ENCODE results near the gene RASGRP4.
A peak's percentile ranks its signal among the peaks of the same experiment; 100 is the strongest.
"Not testable (repeated sequence)": the region's sequence is repeated elsewhere in the genome, so short reads cannot be mapped to it uniquely, and the experiment has no call there.

Gene RASGRP4, protein sequence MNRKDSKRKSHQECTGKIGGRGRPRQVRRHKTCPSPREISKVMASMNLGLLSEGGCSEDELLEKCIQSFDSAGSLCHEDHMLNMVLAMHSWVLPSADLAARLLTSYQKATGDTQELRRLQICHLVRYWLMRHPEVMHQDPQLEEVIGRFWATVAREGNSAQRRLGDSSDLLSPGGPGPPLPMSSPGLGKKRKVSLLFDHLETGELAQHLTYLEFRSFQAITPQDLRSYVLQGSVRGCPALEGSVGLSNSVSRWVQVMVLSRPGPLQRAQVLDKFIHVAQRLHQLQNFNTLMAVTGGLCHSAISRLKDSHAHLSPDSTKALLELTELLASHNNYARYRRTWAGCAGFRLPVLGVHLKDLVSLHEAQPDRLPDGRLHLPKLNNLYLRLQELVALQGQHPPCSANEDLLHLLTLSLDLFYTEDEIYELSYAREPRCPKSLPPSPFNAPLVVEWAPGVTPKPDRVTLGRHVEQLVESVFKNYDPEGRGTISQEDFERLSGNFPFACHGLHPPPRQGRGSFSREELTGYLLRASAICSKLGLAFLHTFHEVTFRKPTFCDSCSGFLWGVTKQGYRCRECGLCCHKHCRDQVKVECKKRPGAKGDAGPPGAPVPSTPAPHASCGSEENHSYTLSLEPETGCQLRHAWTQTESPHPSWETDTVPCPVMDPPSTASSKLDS

DNA sequence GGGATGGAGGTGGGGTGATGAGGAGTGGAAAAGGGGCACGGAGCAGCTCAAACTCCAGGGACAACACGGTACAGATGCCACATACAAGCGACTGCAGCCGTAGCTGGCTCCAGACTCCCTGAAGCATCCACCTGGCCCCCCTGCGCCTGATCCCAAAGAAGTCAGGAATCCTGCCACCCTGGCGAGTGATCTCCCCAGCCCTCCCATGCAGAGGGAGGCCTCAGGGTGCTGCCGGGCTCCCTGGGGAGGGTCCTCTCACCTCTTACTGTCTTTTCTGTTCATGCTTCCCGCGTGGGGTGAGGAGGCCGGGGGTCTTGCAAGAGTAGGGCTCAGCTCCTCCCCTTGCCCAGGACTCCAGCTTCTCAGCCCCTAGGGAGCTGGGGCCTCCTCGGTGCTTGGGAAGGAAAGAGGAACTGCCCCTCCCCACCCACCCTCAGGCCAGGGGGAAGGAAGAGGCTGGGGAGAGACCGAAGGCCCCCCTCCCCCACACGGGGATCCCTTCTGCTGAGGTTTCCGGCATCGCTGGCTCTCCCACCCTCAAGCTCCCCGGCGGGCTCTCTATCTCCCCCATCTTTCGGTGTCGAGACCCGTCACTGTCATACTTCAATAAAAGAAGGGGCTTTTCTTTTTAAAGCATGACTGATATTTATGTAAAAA, at the start of gene RASGRP4:
Gene RASGRP4, minus strand, starts transcription at position 410 of the 657 bp plus-strand sequence. Its CDS starts 128 bp downstream, at position 282.
- DNase-seq (ENCODE audit: low read depth in 2 of 2), result peak in 1 of 2 donors; percentile 45

DNA sequence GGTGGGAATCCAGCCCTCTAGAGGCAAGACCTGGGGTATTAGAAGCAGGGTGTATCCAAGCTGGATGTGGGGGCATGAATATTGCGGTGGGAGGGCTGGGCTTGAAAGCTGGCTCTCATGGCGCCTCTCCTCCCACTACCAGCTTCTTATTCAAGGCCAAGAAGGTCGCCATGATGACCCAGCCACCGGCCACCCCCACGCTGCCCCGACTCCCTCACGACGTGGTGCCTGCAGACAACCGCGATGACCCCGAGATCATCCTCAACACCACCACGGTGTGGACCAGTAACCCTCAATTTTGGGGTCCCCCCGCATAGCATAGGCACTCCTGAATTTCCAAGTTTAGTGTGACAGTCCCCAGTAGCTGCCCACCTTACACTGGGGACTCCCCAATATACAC, 49.2 kb upstream of the RASGRP4 start:
- no peak for DNase-seq (ENCODE audit: low read depth in 2 of 2)

DNA sequence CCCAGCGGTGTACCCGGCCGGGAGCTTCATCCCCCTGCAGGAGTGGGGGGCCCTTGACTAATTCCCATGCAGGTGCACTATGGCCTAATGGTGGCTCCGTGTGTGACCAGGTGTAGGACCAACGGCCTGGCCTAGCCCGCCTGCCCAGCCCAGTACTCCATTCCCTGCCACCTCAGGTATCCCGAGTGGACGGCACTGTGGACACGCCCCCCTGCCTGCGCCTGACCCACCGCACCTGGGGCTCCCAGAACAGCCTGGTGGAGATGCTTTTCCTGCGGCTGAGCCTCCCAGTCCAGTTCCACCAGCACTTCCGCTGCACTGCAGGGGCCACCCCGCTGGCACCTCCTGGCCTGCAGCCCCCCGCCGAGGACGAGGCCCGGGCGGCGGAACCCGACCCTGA, 47.2 kb upstream of the RASGRP4 start:
- DNase-seq (ENCODE audit: low read depth in 2 of 2), result no peak

DNA sequence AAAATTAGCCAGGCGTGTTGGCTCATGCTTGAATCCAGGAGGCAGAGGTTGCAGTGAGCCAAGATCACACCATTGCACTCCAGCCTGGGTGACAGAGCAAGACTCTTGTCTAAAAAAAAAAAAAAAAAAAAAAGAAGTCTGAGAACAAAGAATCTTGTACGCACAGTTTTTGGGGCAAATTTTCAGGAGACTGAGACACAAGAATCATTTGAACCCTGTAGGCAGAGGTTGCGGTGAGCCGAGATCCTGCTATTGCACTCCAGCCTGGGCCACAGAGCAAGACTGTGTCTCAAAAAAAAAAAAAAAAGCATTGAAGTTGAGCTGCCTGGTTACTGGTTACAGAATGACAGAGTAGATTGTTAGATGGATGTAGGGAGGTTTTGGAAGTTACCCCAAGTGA, 46.7 kb upstream of the RASGRP4 start:
- DNase-seq (ENCODE audit: low read depth in 2 of 2), result not testable (repeated sequence)

DNA sequence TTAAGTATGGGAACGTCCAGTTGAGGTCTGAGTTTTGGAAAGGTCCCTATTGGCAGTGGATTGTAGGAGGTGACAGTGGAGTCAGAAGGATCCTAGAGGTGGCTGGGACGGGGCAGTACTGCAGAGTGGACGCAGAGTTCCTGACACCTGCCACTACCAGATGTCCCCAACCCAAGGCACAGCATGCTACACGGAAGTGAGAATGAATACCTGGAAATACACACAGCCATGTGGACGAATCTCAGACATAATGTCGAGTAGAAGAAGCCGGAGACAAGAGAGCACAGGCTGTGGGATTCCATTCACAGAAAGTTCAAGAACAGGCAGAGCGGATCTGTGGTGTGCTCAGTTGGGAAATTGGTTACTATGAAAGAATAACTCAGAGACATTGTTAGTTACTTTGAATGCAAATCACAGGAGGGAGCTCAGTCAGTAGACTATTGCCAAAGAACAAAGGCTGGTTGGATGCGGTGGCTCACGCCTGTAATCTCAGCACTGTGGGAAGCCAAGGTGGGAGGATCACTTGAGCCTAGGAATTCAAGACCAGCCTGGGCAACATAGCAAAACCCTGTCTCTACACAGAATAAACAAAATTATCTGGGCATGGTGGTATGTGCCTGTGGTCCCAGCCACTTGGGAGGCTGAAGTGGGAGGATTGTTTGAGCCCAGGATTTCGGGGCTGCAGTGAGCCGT, 44.9 kb upstream of the RASGRP4 start:
- no peak for DNase-seq (ENCODE audit: low read depth in 2 of 2)

DNA sequence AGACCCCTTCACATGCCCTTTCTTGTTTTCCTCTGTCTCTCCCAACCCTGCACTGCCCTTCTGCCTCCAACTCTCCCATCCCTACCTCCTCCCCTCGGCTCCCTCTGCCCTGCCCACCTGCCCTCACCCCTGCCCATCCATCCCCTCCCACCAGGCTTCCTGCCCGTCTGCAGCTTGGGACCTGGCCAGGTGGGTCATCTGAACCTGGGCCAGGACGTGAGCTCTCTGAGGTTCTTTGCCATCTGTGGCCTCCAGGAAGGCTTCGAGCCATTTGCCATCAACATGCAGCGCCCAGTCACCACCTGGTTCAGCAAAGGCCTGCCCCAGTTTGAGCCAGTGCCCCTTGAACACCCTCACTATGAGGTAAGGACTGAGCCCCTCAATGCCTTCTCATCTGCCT, 43.1 kb upstream of the RASGRP4 start:
- DNase-seq (ENCODE audit: low read depth in 2 of 2), result no peak

DNA sequence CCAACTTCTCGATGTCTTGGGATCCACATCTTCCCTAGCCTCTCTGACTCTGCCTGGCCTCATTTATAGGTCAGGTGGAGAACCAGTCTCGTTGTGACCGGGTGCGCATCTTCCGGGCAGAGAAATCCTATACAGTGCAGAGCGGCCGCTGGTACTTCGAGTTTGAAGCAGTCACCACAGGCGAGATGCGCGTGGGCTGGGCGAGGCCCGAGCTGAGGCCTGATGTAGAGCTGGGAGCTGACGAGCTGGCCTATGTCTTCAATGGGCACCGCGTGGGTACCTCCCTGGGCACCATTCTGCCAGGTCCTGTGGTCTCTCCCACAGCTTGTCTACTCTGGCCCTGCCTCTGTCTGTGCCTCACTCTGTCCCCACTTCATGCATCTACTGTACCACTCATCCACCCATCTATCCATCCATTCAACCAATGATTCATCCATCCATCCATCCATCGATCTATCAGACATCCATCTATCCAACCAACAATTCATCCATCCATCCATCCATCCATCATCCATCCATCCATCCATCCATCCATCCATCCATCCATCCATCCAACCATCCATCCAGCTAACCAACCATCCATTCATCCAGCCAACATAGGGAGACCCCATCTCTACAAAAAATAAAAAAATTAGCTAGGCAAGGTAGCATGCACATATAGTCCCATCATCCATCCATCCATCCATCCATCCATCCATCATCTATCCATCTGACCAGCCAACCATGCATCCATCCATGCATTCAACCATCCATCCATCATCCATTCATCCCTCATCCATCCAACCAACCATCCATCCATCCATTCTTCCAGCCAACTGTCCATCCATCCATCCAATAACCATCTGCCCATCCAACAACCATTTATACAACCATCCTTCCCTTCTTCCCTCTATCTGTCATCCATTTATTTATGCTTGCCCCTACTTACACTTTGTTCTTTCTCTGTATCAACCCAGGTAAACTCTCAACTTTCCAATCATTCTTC, 41.8 kb upstream of the RASGRP4 start:
- no peak for DNase-seq (ENCODE audit: low read depth in 2 of 2)

DNA sequence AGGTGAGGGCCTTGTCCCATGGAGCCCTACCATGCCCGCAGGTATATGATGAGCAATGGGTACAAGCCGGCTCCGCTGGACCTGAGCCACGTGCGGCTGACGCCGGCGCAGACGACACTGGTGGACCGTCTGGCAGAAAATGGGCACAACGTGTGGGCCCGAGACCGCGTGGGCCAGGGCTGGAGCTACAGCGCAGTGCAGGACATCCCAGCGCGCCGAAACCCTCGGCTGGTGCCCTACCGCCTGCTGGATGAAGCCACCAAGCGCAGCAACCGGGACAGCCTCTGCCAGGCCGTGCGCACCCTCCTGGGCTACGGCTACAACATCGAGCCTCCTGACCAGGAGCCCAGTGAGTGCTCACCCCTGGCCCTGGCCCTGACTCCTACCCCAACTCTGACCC, 40.0 kb upstream of the RASGRP4 start:
- no peak for DNase-seq (ENCODE audit: low read depth in 2 of 2)

DNA sequence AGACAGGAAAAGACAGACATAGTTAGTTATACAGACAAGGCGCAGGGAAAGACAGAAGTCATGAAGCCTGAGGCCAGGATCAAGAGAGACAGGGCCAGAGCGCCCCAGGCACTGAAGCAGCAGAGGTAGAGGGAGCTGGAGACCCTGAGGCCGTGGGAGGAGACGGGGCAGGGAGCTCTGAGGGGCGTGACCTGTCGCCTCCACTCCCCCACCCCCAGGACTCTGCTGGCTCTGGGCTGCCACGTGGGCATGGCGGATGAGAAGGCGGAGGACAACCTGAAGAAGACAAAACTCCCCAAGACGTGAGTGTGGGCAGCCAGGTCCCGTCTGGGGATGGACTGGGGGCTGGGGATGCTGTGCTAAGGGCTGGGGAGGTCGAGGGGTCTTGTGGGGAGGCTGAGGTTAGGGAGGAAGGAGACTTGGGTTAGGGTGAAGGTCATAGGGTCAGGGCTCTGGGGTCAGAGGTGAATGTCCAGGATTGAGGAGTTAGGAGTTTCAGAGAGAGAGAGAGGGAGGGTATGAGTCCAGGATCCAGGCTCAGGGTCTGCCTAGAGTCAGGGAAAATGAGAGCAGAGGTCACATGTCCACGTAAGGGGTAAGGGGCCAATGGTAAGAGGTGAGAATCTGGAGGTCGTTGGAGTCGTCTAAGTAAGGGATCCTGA, 38.5 kb upstream of the RASGRP4 start:
- DNase-seq (ENCODE audit: low read depth in 2 of 2), result no peak

DNA sequence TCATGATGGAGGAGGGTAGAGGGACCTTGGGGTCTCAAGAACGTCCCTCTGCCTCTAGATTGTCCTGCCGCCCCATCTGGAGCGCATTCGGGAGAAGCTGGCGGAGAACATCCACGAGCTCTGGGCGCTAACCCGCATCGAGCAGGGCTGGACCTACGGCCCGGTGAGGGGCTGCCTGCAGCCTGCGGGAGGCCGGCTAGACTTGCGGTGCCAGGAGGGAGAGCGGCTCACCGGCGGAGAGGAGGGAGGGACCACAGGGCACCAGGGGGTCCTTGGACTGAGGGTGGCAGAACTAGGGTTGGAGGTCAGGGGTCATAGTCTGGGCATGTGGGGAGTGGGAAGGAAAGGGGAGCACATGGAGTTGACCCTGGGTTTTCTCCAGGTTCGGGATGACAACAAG, 37.3 kb upstream of the RASGRP4 start:
- no peak for DNase-seq (ENCODE audit: low read depth in 2 of 2)

DNA sequence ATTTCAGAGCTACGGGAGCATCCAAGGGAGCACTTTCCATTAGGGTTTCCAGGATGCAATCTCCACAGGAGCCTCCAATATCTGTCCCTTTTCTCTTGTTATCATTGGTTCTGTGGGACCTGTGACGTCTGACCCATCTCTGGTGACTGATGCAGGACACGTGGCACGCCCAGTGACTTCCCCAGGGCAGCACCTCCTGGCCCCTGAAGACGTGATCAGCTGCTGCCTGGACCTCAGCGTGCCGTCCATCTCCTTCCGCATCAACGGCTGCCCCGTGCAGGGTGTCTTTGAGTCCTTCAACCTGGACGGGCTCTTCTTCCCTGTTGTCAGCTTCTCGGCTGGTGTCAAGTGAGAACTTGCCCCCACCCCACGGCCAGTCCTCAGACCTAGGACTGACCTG, 33.0 kb upstream of the RASGRP4 start:
- no peak for DNase-seq (ENCODE audit: low read depth in 2 of 2)

DNA sequence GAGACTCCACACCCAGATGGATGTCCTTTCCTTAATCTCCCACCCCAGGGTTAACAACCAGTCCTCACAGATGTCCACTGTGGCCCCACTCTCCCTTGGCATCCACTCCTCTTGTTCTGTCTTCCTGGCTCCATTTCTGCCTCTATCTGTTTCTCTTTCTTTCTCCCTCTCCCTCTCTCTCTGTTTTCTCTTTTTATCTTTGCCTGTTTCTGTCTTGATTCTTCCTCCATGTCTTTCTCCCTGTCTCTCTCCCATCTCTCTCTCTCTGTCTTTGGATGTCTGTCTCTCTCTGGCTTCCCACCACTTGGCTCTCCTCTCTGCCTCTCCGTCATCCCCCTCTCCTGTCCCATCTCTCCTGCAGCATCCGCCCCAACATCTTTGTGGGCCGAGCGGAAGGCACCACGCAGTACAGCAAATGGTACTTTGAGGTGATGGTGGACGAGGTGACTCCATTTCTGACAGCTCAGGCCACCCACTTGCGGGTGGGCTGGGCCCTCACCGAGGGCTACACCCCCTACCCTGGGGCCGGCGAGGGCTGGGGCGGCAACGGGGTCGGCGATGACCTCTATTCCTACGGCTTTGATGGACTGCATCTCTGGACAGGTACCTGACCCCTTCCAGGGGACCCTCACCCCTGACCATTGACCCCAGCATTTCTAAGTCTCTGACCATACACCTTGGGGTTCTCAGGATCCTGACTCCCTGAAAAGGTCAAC, 31.8 kb upstream of the RASGRP4 start:
- no peak for DNase-seq (ENCODE audit: low read depth in 2 of 2)

DNA sequence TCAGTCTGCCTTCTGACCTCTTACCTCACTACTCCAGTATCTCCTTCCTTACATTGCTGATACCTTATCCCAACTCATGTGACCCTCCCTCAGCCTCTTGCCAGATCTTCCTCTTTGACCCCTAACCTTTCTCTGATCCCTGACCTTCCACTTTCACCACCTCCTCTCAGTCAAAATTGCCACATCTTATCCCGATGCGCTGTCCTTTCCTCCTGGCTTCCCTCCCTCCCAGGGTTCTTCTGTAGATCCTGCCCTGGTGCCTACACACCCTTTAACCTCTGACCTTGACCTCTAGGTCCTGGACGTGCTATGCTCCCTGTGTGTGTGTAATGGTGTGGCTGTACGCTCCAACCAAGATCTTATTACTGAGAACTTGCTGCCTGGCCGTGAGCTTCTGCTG, 31.2 kb upstream of the RASGRP4 start:
- DNase-seq (ENCODE audit: low read depth in 2 of 2), result no peak

DNA sequence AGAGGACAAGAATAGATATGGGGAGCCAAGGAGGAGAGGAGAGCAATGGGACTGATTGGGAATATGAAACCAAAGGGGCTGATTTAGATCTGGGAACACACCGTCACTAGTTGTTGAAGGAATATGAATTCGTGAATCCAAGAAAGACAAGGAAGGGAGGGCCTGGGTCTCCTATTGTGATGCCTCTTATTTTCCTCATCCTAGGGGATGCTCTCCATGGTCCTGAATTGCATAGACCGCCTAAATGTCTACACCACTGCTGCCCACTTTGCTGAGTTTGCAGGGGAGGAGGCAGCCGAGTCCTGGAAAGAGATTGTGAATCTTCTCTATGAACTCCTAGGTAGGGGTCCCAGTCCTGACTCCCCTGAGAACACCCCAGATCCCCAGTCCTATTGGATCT, 29.0 kb upstream of the RASGRP4 start:
- no peak for DNase-seq (ENCODE audit: low read depth in 2 of 2)

DNA sequence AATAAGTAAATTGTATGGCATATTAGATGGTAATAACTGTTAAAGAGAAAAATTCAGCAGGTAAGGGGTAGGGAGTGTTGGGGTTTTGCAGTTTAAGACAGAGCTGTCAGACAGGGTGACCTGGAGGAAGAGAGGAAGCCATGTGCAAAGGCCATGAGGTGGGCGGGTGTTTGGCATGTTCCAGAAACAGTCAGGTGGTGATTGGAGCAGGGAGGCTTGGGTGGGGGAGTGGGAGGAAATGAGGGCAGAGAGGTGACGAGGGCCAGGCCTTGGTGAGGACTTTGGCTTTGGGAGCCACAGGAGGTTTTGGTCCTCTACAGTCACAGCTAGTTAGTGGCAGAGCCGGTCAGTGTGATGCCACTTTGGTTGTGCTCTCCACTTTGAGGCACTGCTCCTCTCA, 27.6 kb upstream of the RASGRP4 start:
- no peak for DNase-seq (ENCODE audit: low read depth in 2 of 2)

DNA sequence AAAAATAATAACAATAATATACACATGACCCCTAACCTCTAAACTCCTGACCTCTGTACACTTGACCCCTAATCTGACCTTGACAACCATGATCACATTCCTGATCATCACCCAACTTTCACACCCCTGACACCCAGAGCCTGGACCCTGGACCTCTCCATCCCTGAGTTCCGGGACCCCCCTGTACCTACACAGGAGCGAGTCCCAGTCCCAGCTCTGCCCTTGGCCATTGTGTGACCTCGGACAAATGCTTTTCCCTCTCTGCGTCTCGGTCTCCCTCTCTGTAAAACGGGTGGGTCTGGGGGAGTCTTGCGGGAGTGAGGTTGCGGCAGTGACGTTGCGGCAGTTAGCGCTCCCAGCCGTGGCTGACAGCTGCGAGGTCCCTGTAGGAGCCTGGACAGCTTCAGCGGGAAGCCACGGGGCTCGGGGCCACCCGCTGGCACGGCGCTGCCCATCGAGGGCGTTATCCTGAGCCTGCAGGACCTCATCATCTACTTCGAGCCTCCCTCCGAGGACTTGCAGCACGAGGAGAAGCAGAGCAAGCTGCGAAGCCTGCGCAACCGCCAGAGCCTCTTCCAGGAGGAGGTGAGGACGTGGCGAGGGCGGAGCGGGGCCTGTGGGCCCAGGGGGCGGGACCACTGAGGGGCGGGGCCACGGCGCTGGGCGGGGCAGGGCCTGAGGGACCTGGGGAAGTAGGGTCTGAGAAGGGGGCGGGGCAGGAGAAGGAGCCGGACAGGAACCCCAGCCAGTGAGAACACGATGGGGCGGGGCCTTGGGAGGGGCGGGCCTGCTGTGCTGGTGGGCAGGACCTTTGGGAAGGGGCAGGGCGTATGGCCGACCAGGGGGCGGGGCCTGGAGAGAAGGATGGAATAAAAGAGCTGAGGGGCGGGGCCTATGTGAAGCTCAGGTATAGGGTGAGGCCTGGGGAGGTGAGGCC, 26.7 kb upstream of the RASGRP4 start:
- DNase-seq (ENCODE audit: low read depth in 2 of 2), result peak in 1 of 2 donors; percentile 8

DNA sequence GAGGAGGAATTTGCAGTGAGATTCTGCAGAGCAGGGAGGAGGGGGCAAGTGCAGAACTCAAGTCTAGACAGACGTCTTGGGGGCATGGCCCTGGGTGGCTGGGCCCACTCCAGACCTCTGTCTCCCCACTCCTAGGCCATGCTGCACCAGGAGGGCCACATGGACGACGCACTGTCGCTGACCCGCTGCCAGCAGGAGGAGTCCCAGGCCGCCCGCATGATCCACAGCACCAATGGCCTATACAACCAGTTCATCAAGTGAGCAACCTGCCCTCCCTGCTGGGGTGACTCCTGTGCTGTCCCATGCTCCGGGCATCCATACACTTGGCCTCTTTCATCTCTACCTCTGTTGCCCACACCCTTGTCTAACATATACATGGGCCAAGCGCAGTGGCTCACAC, 25.6 kb upstream of the RASGRP4 start:
- DNase-seq (ENCODE audit: low read depth in 2 of 2), result no peak

DNA sequence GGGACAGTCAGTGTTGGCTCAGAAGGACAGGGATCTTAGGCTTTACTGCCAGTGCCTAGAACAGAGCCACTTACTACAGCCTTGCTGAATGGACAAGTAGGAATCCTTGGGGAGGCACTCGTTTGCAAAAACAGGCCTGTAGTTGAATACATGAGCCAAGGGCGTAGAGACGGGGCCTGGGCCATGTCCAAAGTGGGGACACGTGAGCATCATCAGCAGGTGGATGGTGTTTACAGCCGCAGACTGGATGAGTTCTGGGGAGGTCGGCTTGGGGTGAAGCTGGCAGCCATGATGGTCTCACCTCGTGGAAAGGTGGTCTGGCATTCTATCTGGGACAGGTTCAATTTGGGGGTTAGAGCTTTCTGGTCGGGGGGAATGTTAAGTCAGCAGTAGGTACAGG, 25.0 kb upstream of the RASGRP4 start:
- no peak for DNase-seq (ENCODE audit: low read depth in 2 of 2)

DNA sequence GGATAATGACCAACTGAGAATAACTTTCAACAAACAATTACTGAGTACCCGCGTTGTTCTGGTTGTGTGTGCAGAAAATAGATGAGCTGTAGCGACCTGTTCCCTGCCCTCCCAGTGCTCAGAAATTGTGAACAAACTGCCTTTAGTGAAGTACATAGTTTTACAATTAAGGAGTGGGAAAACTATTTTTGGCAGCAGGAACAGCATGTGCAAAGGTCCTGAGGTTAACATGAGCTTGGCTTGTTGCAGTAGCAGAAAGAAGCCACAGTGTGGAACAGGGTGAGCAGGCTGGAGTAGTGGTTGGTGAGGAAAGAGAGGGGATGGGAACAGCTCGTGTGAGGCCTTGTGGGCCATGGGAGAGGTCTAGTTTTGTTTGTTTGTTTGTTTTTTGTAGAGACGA, 23.5 kb upstream of the RASGRP4 start:
- no peak for DNase-seq (ENCODE audit: low read depth in 2 of 2)
